WTC11 (cell line): Measurements from ENCODE around the gene SLC4A11. TPM values are rescaled to one million over a fixed set of nuclear protein-coding genes. Genes with fewer than 3 reads are reported as not detected.

Source experiments
- ATAC-seq: fragments of 200-7000 bp; cut with Tn5 transposase; 2 replicates; pipeline ENCODE4 v1.10.0; 2021; ENCODE audit warnings: mild to moderate bottlenecking, moderate library complexity
- CTCF ChIA-PET: fragments of 300-600 bp; sonication (Branson Sonifier 250); formaldehyde crosslinking; loops from one replicate; lab custom pipeline; 2021; ENCODE audit warnings: antibody characterized with exemption; lab: Charles Lee
- POLR2A ChIA-PET: fragments of 350-600 bp; sonication (Branson Sonifier 250); formaldehyde crosslinking; loops from one replicate; lab custom pipeline; 2021; ENCODE audit warnings: antibody characterized with exemption; lab: Charles Lee
- DNase-seq: peaks from one replicate; pipeline ENCODE4 v3.0.0; 2021; ENCODE audit warnings: low spot score
- H3K27ac Mint-ChIP-seq: 2 replicates; pipeline ENCODE4 v1.8.0; 2021; ENCODE audit warnings: mixed read lengths
- H3K27me3 Mint-ChIP-seq: 2 replicates; pipeline ENCODE4 v1.8.0; 2021; ENCODE audit warnings: low read depth, mild to moderate bottlenecking, moderate library complexity, mixed read lengths
- H3K36me3 Mint-ChIP-seq: 2 replicates; pipeline ENCODE4 v1.8.0; 2021; ENCODE audit warnings: mixed read lengths
- H3K4me1 Mint-ChIP-seq: 2 replicates; pipeline ENCODE4 v1.8.0; 2022; ENCODE audit warnings: mixed read lengths
- H3K4me3 Mint-ChIP-seq: 2 replicates; pipeline ENCODE4 v1.8.0; 2021; ENCODE audit warnings: mild to moderate bottlenecking, moderate library complexity, mixed read lengths
- H3K9me3 Mint-ChIP-seq: 2 replicates; pipeline ENCODE4 v1.8.0; 2021; ENCODE audit warnings: mixed read lengths
- IRF2 ChIP-seq: sonication (generic); formaldehyde crosslinking; IDR thresholded peaks from 2 replicates; pipeline ENCODE4 v1.8.0; 2022; ENCODE audit warnings: low read depth, missing genetic modification reagents, borderline replicate concordance
- KAT7 ChIP-seq: sonication (generic); formaldehyde crosslinking; IDR thresholded peaks from 2 replicates; pipeline ENCODE4 v1.8.1; 2023; ENCODE audit warnings: missing genetic modification reagents, mild to moderate bottlenecking, borderline replicate concordance
- MXD4 ChIP-seq: fragments of 250-450 bp; sonication (Bioruptor Pico); IDR thresholded peaks from 2 replicates; pipeline ENCODE4 v1.8.0; 2021; ENCODE audit warnings: mild to moderate bottlenecking, moderate library complexity, borderline replicate concordance
- RELA ChIP-seq: sonication (generic); formaldehyde crosslinking; IDR thresholded peaks from 2 replicates; pipeline ENCODE4 v1.8.1; 2022; ENCODE audit warnings: missing genetic modification reagents, mild to moderate bottlenecking, borderline replicate concordance
- SOX15 ChIP-seq: fragments of 250-450 bp; sonication (Bioruptor Pico); IDR thresholded peaks from 2 replicates; pipeline ENCODE4 v1.9.0; 2021; ENCODE audit warnings: mild to moderate bottlenecking
- TEAD4 ChIP-seq: sonication (generic); formaldehyde crosslinking; IDR thresholded peaks from 2 replicates; pipeline ENCODE4 v1.8.0; 2022; ENCODE audit warnings: mild to moderate bottlenecking, missing genetic modification reagents
- TP53 ChIP-seq: sonication (generic); formaldehyde crosslinking; IDR thresholded peaks from 2 replicates; pipeline ENCODE4 v1.8.1; 2023; ENCODE audit warnings: mild to moderate bottlenecking, missing genetic modification reagents
- ZNF416 ChIP-seq: fragments of 250-450 bp; sonication (Bioruptor Pico); IDR thresholded peaks from 2 replicates; pipeline ENCODE4 v1.9.0; 2021; ENCODE audit warnings: mild to moderate bottlenecking, inconsistent platforms
- total RNA-seq: library from RNA; stranded (reverse); gene quantifications from 3 replicates; pipeline ENCODE4 v1.2.3, GENCODE V29; 2021
- TF ChIP-seq, protein P1 (sequence below): sonication (generic); formaldehyde crosslinking; IDR thresholded peaks from 2 replicates; pipeline ENCODE4 v1.8.1; 2022; ENCODE audit warnings: mild to moderate bottlenecking, moderate library complexity, missing genetic modification reagents
- TF ChIP-seq, protein P2 (sequence below): sonication (generic); formaldehyde crosslinking; IDR thresholded peaks from 2 replicates; pipeline ENCODE4 v1.8.0; 2023; ENCODE audit warnings: mild to moderate bottlenecking, missing genetic modification reagents
- TF ChIP-seq, protein P3 (sequence below): fragments of 250-450 bp; sonication (Bioruptor Pico); conservative IDR thresholded peaks from 2 replicates; pipeline ENCODE4 v1.9.0; 2021; ENCODE audit warnings: mild to moderate bottlenecking
- TF ChIP-seq, protein P4 (sequence below): sonication (generic); formaldehyde crosslinking; IDR thresholded peaks from 2 replicates; pipeline ENCODE4 v1.8.0; 2023; ENCODE audit warnings: missing genetic modification reagents, mild to moderate bottlenecking, borderline replicate concordance
- TF ChIP-seq, protein P5 (sequence below): fragments of 200-600 bp; IDR thresholded peaks from 2 replicates; pipeline ENCODE4 v1.8.0; 2022; ENCODE audit warnings: antibody characterized with exemption
- TF ChIP-seq, protein P6 (sequence below): sonication (generic); formaldehyde crosslinking; IDR thresholded peaks from 2 replicates; pipeline ENCODE4 v1.8.1; 2023; ENCODE audit warnings: mild to moderate bottlenecking, missing genetic modification reagents, borderline replicate concordance
- TF ChIP-seq, protein P7 (sequence below): sonication (generic); formaldehyde crosslinking; IDR thresholded peaks from 2 replicates; pipeline ENCODE4 v1.8.0; 2022; ENCODE audit warnings: mild to moderate bottlenecking, missing genetic modification reagents

The SLC4A11 gene
- total RNA-seq, 1 experiment from 2014 or later, result 39.5 TPM

DNA sequence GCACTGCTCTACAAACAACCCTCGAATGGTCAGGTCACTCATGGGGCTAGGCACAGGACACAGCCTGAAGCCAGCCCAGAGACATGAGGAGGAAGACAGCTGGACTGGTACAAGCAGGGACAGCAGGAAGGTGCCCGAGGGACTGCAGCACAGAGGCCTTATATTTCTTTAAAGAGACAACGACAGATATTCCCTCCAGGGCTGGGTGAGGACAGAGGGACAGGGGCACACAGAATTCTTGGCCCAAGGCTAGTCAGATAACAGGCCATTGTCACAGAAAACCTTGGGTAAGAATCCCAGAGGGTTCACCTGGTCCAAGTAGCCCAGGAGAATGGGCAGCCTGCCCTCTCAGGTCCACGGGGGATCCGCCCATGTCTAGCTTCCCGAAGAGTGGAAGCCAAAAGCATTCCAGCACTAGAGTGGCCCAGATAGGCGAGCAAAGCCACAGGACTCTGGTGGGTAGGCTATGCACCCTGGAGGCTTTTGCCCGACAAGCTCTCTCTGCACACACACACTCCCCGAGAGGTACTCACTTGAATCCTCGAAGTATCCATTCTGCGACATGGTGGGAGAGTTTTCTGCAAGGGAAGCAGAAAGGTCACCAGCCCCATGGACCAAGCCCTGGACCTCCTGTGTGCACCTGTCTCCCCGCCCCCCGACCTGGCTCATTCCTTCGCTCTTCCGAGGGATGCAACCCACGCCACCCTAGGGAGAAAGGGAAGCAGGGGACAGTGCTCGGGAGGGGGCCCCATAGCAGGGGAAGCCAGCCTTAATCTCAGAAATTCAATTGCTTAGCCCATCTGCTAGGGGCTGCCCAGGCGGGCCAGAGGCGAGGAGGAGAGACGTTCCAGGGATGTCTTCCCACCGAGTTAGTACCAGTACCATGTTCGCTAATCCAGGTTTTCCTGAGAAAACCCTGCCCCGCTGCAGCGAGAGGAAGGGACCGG lies 1.7 kb downstream of the SLC4A11 start:
- Mint-ChIP-seq H3K36me3 (no peaks in the 10 kb centered on the region), H3K4me1 (peaks cover 24% of the 10 kb centered on the region), H3K4me3 (peak overlapping the region; percentile 75), H3K27me3 (peaks cover 51% of the 10 kb centered on the region), H3K27ac (no peak overlapping the region), H3K9me3 (no peaks in the 10 kb centered on the region)
- ChIA-PET POLR2A (no interaction called here), CTCF (interaction anchor here (1.0 to 1.1 kb wide), 2 partner anchors 12 to 19 kb away, joined by 3 to 4 read pairs; no protein-coding TSS in a partner anchor)
- TF ChIP-seq MXD4 (CRISPR knock-in tag), result no peak
- TF ChIP-seq, protein P1, sequence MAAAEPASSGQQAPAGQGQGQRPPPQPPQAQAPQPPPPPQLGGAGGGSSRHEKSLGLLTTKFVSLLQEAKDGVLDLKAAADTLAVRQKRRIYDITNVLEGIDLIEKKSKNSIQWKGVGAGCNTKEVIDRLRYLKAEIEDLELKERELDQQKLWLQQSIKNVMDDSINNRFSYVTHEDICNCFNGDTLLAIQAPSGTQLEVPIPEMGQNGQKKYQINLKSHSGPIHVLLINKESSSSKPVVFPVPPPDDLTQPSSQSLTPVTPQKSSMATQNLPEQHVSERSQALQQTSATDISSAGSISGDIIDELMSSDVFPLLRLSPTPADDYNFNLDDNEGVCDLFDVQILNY, result no peak
- TF ChIP-seq, protein P2, sequence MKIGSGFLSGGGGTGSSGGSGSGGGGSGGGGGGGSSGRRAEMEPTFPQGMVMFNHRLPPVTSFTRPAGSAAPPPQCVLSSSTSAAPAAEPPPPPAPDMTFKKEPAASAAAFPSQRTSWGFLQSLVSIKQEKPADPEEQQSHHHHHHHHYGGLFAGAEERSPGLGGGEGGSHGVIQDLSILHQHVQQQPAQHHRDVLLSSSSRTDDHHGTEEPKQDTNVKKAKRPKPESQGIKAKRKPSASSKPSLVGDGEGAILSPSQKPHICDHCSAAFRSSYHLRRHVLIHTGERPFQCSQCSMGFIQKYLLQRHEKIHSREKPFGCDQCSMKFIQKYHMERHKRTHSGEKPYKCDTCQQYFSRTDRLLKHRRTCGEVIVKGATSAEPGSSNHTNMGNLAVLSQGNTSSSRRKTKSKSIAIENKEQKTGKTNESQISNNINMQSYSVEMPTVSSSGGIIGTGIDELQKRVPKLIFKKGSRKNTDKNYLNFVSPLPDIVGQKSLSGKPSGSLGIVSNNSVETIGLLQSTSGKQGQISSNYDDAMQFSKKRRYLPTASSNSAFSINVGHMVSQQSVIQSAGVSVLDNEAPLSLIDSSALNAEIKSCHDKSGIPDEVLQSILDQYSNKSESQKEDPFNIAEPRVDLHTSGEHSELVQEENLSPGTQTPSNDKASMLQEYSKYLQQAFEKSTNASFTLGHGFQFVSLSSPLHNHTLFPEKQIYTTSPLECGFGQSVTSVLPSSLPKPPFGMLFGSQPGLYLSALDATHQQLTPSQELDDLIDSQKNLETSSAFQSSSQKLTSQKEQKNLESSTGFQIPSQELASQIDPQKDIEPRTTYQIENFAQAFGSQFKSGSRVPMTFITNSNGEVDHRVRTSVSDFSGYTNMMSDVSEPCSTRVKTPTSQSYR (CRISPR knock-in tag), result no peak
- TF ChIP-seq, protein P3, sequence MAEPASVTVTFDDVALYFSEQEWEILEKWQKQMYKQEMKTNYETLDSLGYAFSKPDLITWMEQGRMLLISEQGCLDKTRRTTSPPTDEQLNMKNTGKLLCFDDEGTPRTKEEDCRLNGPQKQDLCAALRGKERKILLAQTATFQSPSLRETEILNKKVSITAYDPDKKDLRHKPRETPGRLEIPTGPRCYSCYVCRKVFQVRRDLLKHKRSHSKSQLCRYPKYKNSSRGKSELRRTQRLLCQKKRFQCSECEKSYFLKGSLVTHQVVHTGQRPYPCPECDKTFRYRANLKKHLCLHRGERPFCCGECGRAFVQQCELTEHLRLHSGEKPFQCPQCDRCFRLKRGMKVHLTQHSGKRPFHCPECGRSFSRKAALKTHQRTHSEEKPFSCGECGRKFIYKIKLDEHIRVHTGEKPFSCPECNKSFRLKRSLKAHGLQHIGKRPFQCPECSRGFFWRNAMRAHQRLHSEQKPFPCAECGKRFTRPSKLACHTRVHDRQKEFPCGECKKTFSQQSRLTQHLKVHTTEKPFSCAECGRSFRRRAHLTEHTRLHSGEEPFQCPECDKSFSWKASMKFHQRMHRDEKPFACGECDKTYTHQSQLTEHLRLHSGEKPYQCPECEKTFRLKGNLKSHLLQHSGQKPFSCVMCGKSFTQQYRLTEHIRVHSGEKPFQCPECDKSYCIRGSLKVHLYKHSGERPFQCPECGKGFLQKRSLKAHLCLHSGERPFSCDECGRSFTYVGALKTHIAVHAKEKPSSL, result no peak
- TF ChIP-seq ZNF416 (CRISPR knock-in tag), result no peak
- TF ChIP-seq, protein P4, sequence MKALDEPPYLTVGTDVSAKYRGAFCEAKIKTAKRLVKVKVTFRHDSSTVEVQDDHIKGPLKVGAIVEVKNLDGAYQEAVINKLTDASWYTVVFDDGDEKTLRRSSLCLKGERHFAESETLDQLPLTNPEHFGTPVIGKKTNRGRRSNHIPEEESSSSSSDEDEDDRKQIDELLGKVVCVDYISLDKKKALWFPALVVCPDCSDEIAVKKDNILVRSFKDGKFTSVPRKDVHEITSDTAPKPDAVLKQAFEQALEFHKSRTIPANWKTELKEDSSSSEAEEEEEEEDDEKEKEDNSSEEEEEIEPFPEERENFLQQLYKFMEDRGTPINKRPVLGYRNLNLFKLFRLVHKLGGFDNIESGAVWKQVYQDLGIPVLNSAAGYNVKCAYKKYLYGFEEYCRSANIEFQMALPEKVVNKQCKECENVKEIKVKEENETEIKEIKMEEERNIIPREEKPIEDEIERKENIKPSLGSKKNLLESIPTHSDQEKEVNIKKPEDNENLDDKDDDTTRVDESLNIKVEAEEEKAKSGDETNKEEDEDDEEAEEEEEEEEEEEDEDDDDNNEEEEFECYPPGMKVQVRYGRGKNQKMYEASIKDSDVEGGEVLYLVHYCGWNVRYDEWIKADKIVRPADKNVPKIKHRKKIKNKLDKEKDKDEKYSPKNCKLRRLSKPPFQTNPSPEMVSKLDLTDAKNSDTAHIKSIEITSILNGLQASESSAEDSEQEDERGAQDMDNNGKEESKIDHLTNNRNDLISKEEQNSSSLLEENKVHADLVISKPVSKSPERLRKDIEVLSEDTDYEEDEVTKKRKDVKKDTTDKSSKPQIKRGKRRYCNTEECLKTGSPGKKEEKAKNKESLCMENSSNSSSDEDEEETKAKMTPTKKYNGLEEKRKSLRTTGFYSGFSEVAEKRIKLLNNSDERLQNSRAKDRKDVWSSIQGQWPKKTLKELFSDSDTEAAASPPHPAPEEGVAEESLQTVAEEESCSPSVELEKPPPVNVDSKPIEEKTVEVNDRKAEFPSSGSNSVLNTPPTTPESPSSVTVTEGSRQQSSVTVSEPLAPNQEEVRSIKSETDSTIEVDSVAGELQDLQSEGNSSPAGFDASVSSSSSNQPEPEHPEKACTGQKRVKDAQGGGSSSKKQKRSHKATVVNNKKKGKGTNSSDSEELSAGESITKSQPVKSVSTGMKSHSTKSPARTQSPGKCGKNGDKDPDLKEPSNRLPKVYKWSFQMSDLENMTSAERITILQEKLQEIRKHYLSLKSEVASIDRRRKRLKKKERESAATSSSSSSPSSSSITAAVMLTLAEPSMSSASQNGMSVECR (CRISPR knock-in tag), result no peak
- TF ChIP-seq TEAD4 (CRISPR knock-in tag), result no peak
- TF ChIP-seq, protein P5, sequence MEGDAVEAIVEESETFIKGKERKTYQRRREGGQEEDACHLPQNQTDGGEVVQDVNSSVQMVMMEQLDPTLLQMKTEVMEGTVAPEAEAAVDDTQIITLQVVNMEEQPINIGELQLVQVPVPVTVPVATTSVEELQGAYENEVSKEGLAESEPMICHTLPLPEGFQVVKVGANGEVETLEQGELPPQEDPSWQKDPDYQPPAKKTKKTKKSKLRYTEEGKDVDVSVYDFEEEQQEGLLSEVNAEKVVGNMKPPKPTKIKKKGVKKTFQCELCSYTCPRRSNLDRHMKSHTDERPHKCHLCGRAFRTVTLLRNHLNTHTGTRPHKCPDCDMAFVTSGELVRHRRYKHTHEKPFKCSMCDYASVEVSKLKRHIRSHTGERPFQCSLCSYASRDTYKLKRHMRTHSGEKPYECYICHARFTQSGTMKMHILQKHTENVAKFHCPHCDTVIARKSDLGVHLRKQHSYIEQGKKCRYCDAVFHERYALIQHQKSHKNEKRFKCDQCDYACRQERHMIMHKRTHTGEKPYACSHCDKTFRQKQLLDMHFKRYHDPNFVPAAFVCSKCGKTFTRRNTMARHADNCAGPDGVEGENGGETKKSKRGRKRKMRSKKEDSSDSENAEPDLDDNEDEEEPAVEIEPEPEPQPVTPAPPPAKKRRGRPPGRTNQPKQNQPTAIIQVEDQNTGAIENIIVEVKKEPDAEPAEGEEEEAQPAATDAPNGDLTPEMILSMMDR, result no peak
- TF ChIP-seq TP53 (CRISPR knock-in tag), result no peak
- TF ChIP-seq RELA (CRISPR knock-in tag), result no peak
- TF ChIP-seq, protein P6, sequence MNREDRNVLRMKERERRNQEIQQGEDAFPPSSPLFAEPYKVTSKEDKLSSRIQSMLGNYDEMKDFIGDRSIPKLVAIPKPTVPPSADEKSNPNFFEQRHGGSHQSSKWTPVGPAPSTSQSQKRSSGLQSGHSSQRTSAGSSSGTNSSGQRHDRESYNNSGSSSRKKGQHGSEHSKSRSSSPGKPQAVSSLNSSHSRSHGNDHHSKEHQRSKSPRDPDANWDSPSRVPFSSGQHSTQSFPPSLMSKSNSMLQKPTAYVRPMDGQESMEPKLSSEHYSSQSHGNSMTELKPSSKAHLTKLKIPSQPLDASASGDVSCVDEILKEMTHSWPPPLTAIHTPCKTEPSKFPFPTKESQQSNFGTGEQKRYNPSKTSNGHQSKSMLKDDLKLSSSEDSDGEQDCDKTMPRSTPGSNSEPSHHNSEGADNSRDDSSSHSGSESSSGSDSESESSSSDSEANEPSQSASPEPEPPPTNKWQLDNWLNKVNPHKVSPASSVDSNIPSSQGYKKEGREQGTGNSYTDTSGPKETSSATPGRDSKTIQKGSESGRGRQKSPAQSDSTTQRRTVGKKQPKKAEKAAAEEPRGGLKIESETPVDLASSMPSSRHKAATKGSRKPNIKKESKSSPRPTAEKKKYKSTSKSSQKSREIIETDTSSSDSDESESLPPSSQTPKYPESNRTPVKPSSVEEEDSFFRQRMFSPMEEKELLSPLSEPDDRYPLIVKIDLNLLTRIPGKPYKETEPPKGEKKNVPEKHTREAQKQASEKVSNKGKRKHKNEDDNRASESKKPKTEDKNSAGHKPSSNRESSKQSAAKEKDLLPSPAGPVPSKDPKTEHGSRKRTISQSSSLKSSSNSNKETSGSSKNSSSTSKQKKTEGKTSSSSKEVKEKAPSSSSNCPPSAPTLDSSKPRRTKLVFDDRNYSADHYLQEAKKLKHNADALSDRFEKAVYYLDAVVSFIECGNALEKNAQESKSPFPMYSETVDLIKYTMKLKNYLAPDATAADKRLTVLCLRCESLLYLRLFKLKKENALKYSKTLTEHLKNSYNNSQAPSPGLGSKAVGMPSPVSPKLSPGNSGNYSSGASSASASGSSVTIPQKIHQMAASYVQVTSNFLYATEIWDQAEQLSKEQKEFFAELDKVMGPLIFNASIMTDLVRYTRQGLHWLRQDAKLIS (CRISPR knock-in tag), result no peak
- no peak for TF ChIP-seq KAT7 (CRISPR knock-in tag)
- no peak for TF ChIP-seq SOX15
- TF ChIP-seq IRF2 (CRISPR knock-in tag), result no peak
- TF ChIP-seq, protein P7, sequence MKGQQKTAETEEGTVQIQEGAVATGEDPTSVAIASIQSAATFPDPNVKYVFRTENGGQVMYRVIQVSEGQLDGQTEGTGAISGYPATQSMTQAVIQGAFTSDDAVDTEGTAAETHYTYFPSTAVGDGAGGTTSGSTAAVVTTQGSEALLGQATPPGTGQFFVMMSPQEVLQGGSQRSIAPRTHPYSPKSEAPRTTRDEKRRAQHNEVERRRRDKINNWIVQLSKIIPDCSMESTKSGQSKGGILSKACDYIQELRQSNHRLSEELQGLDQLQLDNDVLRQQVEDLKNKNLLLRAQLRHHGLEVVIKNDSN (CRISPR knock-in tag), result no peak
- DNase-seq (no peak), ATAC-seq (no peak)
